HG03139 (cell line): ENCODE measurements around the gene LARGE1.

Experiments
- ATAC-seq: cut with Tn5 transposase; IDR thresholded peaks from one replicate; pipeline ENCODE4 v1.9.1; 2021; ENCODE audit not compliant: unreplicated experiment

The LARGE1 gene

DNA sequence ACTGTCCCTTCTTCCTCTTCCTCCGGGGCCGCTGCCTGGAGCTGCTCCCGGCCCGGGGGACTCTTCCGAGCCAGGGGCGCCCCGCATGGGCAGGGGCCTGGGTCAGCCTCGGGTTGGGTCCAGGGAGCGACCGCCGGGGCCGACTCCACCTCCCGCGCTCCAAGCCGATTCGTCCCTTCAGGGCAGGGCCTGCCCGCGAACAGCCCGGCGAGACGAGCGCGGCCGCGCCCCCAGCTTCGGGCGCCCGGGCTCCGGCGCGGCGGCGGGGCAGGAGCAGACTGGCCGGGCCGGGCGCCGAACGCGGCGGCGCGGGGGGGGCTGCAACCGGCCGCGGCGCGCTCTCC lies at the start of gene LARGE1:
TSS of gene LARGE1 (minus strand) at position 280 of the 344 bp plus-strand sequence.
- ATAC-seq = peak; percentile 12

DNA sequence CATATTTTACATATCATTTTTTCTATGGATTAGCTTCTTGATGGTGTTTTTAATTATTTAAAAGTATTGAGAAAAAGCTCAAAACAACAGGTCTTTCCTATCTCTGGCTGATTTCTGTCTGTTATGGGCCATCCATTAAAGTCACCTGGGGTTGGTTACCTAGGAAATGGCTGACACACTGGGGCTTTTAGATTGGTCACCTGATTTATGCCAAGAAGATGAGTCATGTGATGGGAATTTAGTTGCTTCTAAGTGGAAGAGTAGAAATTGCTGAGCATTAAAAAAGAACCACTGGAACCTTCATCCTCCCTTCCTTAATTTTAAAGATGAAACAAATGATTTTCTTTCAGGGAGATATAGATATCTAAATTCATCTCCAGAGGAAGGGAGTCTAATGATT lies 48.8 kb upstream of the LARGE1 start:
- no peak for ATAC-seq

DNA sequence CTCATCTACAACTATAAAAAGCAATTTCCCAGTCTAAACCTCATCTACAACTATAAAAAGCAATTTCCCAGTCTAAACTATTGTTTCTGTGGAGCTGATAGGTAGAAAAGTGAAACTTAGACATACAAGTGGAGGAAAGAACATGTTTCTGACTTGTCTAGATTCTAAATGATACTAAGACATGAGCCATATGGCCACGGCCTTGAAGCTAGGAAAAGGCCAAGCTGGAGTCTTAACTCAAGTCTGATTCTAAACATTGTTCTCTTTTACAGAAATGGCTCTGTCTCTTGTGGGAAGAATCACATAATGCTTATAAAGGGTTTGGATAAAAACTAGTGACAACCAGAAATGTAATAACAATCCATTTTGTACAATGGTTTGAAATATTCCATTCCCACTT lies 43.8 kb upstream of the LARGE1 start:
- no peak for ATAC-seq

DNA sequence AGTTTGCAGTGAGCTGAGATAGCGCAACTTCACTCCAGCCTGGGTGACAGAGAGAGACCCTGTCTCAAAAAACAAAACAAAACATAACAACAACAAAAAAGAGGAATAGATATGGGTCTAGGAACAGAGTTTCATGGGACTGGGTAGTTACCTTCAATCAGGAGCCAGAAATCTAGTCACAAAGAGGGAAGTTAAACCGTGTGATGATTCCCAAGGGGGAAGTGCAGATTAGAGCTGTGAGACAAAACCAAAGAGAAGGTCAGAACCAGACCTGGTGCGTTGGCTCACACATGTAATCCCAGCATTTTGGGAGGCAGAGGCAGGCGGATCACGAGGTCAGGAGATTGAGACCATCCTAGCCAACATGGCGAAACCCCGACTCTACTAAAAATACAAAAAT lies 42.1 kb upstream of the LARGE1 start:
- no peak for ATAC-seq

DNA sequence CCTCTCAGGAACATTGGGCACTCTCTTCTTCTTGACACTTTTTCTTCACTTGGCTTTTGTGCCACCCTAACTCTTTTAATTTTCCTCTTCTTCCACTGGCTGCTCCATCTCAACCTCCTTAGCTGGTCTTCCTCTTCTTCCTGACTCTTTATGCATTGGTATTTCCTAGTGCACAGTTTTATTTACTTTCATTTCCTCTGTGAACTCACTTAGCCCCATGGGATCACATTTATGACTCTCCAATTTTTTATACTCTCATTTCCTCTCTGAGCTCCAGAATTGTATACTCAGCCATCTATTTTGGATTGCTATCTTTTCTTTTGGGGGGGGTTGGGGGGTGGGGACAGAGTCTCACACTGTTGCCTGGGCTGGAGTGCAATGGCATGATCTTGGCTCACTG lies 38.5 kb upstream of the LARGE1 start:
- no peak for ATAC-seq

DNA sequence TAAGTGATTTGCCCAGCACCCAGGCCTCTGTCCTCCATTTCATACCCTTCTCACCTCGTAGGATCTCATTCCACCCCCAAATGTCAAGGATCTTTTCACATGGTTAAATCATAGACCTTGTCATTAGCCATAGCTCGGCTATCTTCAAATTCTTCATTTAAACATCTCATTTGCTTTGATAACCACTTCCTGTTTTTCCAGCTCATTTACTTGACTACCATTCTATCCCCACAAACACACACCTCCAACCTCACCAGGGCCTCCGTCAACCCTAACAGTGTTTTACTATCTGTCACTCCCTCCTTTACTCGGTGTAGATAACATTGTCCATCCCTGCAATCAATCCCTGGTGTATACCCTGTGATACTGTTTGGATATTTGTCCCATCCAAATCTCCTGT lies 36.8 kb upstream of the LARGE1 start:
- ATAC-seq = no peak

DNA sequence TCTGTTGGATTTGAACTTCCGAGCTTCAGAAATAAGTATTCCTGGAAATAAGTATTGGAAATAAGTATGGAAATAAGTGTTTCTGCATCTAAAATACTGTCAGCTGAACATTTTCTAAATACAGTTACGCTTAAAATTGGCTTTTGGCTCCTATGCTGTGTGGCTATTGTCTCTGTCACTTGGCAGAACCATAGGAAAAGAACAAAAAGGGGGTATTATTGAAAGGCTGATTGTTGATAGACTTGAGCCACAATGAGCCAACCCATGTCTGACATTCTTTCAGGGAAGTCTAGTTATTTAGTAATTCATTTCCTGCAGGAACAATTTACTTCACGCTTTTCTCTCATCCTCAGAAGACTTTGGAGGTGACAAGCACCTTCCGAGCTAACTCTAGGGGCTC lies 32.5 kb upstream of the LARGE1 start:
- no peak for ATAC-seq

DNA sequence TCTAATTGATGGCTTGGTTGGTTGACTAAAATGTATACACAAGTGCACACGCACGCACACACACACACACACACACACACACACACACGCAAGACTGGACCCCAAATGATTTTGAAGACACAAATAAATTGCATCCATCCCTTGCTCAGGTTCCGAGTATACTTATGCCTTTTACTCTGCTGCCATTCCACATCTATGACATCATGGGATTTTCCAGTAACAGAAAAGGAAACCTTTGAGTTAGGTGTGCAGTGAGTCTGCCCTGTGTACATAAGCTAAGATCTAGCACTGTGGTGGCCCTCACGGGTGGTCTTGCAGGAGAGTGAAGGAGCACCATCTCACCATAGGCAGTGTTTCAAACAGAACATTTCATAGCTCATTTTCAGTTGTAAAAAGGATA lies 20.5 kb upstream of the LARGE1 start:
- ATAC-seq = no peak

DNA sequence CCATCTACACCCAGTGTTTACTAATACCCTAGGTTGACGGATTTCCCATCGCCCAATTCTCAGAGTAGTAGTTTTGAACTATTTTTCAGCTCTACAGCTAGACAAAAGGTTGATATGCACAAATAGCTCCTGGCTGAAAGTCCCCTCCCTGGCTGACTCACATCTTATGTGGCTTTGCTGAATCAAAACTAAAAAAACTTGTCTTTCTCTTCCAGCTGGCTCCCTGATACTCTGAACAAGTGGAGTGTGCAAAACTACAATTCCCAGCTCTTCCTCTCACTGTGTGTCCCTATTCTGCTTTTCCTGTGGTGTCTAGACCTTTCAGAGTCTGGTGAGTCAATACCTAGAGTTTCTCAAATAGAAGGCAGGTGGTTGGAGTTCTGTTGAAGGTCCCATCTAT lies 12.7 kb upstream of the LARGE1 start:
- ATAC-seq = no peak

DNA sequence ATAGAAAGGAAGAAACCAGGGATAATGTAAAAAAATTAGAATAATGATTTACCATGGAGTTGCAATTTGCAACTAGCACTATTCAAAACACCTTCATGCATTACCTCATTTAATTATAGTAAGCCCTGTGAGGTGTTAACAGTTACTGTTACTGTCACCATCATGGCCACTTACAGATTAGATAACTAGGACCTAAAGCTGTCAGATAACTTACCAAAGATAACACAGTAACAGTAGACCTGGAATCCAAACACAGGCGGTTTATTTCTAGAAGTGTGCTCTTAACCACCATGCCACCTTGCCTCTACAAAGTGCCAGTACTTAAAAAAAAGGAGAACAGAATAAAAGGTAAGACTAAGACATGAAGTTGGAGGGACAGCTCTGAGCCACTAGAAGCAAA lies 11.1 kb upstream of the LARGE1 start:
- no peak for ATAC-seq

DNA sequence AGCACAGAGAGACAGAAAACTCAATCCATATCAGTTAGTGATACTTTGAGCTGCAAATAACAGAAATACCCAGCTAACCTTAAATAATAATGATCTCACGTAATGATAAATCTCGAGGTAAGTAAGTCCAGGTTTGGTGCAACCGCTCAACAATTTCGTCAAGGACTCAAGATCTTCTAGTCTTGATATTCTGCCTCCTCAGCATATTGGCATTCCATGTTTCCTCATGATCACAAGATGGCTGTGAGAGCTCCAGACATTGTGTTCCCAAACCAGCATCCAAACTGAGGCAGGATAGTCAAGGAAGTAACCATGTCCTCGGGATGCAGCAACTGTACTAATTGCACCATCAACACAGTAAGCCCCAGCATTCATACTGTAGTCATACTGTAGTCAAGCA lies 7.5 kb upstream of the LARGE1 start:
- ATAC-seq = no peak

DNA sequence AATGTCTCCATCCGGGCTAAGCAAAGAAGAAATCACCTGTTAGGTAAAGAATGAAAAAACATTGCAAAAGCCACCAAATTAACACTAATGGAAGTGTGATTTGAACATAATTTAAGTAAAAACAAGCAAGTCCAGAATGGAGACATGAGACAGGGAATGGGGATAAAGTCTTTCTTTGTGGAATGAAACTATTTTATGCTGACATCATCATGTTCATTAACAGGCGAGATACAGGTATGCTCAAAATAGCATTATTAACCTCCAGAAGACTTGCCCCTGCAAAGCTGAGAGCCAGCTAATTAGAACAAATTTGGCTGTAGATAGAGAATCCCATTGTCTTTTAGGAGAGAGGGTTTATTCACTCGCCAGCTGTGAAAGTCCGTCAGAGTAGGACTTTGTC lies 4.9 kb upstream of the LARGE1 start:
- no peak for ATAC-seq

DNA sequence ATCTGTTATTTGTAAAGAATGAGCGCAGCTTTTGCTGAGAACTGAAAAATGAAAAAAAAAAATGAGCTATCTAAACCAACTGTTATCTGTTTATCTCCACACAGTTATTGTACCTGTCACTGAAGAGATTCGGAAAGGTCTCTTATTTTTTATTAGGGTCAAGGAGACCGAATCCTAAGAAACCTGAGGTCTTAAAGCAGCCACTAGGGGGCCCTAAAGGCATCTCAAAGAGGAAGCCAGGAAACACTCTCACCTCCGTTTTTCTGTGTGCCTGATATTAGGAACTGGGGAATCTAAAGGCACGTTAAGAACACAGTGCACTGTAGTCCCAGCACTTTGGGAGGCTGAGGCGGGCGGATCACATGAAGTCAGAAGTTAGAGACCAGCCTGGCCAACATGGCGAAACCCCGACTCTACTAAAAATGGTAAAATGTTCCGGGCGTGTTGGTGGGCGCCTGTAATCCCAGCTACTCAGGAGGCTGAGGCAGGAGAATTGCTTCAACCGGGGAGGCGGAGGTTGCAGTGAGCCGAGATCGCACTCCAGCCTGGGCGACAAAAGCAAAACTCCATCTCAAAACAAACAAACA lies 3.5 kb upstream of the LARGE1 start:
- ATAC-seq = no peak

DNA sequence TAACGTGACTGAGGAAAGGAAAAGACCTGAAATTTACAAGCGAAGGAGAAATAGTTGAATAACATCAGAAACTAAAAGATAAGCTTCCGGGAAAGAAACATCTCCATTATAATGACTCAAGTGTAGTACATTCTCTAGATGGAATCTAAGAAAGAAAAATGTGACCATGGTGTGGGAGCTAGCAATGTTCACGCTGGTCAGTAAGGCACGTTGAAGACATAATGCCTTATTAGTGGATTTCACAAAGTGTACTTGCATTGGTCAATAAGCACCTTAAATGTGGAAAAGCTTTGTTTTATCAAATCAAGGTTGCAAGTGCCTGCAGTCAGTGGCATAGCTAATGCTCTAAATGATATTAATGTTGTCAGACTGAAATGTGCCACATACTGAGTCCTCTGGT lies 2.8 kb upstream of the LARGE1 start:
- ATAC-seq = no peak

DNA sequence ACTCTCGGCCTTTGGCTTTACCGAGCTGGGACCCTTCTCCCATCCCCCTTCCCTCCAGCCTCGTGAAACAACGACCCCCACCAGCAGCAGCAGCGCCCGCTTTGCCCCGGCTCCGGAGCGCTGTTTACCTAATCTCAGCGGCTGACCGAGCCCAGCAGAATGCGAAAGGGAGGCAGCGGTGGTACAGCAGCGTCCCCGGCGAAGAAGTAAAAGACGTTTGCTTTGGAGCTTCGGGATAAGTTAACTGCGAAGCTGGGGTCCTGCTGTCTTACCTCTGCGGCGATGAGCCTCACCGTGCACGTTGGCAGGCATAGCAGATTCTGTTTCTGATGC lies 2.0 kb upstream of the LARGE1 start:
- ATAC-seq = no peak

DNA sequence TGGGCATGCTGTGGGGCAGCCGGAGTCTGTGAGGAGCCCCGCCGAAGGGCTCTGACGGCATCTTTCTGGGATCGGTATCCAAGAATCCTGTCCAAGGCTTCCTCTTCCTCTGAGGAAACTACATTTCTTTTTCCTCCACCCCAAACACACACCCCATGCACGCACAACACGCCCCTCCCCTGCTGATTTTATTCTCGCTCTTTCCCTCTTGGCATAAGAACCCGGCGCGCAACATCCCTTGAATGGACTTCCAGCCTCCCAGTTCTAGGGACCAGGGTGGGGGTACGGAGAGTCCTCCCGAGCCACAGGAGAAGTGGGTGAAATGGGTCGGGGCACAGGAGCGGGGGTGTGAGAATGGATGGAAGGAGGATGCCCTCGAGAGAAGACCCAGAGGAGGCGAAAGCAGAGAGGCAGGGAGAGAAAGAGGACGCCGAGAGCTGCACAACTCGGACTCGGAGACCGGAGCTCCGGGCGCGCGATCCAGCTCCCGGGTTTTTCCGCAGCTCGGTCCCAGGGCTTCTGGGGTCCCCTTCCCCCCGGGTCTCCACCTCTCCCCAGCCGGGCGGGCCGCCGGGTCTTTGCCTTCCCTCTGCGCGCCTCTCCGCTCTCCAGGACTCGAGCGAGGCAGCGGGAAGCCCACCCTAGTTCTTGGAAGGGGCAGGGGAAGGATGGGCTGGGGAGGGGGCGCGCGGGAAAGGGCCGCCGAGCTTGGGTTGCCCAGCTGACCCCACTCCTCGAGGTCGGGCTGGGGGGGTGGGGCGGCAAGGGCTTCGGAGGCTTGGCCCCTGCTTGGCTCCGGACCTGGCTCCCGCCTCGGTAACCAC lies 1.5 kb upstream of the LARGE1 start:
- ATAC-seq = no peak

DNA sequence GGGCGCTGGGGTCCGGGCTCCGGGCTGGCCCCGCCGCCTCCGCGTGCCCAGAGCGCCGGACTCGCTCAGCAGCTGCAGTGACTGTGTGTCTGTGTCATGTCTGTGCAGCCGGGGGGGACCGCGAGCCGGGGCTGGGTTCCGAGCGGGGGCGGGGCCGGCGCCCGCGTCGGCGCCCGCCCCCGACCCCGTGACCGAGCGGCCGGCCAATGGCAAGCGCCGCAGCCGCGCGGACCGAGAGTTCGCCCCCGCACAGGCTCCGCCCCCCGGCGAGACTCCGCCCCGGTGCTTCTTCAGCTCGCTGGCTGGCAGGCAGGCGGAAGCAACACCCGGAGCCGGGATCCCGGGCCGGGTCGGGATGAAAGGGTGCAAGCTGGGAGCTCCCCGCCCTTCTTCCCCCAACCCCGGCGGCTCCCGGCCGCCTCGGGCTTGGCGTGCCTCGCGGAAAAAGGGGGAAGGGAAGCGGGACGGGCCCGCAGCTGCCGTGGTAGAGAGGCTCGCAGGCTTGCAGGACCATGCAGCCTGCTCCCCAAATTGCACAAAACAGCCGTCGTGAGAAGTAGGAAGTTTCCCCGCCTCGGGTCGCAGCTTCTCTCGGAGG lies 750 bp upstream of the LARGE1 start:
- peak; percentile 65 for ATAC-seq

DNA sequence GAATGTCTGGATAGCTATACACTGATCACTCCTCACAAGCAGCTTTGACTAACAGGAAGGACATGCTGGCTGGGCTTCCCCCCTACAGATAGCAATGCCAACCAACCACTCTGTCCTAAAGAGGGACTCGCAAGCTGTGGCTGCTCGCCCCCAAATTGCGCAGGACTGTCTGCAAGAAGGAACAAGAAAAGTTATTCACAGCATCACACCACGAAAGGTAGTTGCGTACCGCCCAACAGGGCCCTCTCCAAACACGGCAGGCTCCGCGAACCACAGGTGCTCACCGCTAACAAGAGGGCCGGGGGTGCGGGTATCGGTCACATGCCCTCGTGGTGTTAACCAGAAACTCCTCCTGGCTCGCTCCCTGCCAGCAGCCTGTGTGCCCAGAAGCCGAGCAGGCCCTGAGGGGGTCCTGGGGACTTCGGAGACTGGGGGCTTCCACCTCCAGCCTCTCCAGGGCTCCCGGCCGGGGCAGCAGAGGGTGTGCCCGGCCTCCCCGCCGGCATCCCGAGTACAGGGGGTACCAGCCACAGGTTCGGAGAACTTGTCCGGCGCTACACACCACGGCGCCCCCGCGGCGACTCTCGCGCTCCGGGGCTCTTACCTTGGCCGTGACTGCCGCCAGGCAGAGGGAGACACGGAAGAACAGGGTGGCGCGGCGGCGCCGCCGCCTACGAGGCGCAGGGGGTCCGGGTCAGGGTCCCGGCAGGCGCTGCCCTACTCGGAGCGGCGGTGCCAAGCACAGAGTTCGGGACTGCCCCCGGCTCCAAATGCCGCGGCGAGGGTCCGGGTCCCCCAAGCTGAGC lies 682 bp downstream of the LARGE1 start:
- peak; percentile 11 for ATAC-seq

DNA sequence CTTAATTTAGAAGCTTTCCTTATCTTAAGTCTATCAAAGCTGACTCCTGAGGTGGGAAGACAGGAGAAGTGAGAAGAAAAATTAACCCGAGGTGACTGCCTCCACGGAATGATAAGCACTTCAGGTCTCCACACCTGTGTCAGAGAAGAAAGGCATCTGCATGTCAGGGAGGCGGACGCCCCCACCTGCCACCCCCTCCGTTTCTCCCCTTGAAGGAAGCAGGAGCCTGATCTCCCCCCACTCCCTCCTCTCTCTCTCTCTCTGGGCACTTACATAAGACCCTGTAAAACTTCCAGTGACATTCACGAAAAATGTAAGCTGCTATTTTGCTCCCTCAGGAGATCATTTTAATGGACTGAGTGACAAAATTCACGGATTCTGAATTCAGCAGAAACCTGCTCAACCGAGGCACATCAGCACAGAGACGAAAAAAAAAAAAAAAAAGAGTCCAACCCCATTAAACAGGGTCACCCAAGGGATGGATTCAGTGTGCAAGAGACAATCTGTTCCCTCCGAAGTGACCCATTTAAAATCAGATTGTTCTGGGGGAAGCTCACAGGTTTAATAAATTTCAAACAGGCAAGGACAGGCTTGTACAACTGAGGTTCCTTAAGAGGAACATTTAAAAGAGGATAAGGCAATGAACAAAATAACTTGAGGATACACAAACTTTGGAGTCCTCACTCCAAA lies 1.5 kb downstream of the LARGE1 start:
- no peak for ATAC-seq

DNA sequence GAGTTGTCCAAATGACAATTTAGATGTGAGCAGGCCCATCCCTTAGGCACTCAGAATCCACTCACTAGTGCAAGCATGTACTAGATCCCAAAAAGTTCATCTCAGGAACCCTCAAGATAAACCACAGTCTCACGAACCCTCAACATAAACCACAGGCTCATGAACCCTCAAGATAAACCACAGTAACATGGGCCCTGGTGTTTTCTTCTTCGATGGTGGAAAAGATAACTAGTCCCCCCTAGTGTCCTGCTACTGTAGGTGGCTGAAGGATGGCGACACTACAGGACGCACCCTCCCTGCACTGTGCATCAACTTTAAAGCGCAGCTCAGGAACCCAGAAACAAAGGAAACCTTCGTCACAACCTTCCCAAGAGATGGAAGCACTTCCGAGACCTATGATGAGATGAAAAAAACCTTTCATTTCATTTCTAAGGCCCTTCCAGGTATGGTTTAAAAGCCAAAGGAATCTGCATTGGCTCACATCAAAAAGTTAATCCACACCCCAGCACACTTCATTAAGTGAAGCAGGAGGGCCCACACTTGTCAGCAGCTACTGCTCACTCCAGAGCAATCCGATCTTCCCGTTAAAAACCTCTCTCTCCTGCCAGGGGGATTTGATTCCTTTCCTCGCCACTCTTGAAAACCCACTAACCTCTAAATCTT lies 2.4 kb downstream of the LARGE1 start:
- no peak for ATAC-seq

DNA sequence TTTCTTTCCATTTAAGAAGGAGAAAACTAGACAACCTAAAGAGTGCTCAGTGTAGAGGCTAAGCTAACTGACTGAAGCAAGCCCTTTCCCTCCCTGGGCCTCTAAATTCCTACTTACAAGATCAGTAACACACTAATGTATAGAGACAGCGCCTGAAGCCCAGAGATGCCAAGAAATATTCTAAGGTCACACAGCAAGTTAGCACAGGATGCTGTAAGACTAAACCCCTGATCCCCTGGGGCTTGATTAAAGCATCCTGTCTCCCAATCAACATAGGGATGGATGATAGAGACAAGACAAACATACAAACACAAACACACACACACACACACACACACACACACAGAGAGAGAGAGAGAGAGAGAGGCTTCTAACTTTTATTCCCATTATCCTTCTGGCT lies 5.6 kb downstream of the LARGE1 start:
- no peak for ATAC-seq
